Fibroblast of lung (primary cell): Measurements from ENCODE around the gene OTOP2. TPM values are rescaled to one million over a fixed set of nuclear protein-coding genes. Genes with fewer than 3 reads are reported as not detected.

Experiments used
- DNase-seq, 2 donors: peaks; one replicate each; pipeline versions ENCODE4 v3.0.0 to v3.0.0-alpha.2; 2010; ENCODE audit warnings: low read depth in 2 of 2
- H2AFZ ChIP-seq: 2 replicates; pipeline ENCODE4 v1.5.1; 2012; ENCODE audit warnings: low read length, control low read depth, inconsistent platforms
- H3K27ac ChIP-seq: 2 replicates; pipeline ENCODE4 v1.5.1; 2011; ENCODE audit warnings: low read length, control low read depth; ENCODE audit not compliant: insufficient read depth
- H3K27me3 ChIP-seq: 2 replicates; pipeline ENCODE4 v1.5.1; 2011; ENCODE audit warnings: mild to moderate bottlenecking, low read length; ENCODE audit not compliant: control insufficient read depth, insufficient read depth
- H3K36me3 ChIP-seq: 2 replicates; pipeline ENCODE4 v1.5.1; 2011; ENCODE audit warnings: low read length; ENCODE audit not compliant: control insufficient read depth, insufficient read depth
- H3K4me1 ChIP-seq: 2 replicates; pipeline ENCODE4 v1.5.1; 2011; ENCODE audit warnings: low read length; ENCODE audit not compliant: control insufficient read depth, insufficient read depth; ENCODE audit errors: extremely low read depth
- H3K4me2 ChIP-seq: 2 replicates; pipeline ENCODE4 v1.5.1; 2011; ENCODE audit warnings: low read length, control low read depth; ENCODE audit not compliant: insufficient read depth; ENCODE audit errors: extremely low read depth
- H3K4me3 ChIP-seq, 4 experiments: fragments of 200-600 bp in 1 of 4; sonication (generic) in 1 of 4; replicated peaks in 1 of 4; 2 replicates each; pipeline ENCODE4 v1.5.1; 2011 to 2016; ENCODE audit warnings: low read length in 4 of 4, low read depth in 3 of 4, mild to moderate bottlenecking in 3 of 4, control low read depth in 2 of 4, inconsistent platforms in 1 of 4, mixed read lengths in 1 of 4; ENCODE audit not compliant: insufficient read depth in 1 of 4; ENCODE audit errors: control extremely low read depth in 1 of 4
- H3K79me2 ChIP-seq: 2 replicates; pipeline ENCODE4 v1.5.1; 2012; ENCODE audit warnings: mild to moderate bottlenecking, low read length, inconsistent platforms; ENCODE audit not compliant: control insufficient read depth, insufficient read depth
- H3K9ac ChIP-seq: 2 replicates; pipeline ENCODE4 v1.5.1; 2011; ENCODE audit warnings: mild to moderate bottlenecking, low read length, control low read depth; ENCODE audit not compliant: insufficient read depth
- H3K9me3 ChIP-seq: 2 replicates; pipeline ENCODE4 v1.5.1; 2012; ENCODE audit warnings: low read depth, low read length; ENCODE audit not compliant: control insufficient read depth, insufficient read depth
- H4K20me1 ChIP-seq: 2 replicates; pipeline ENCODE4 v1.5.1; 2011; ENCODE audit warnings: low read length; ENCODE audit not compliant: control insufficient read depth, insufficient read depth; ENCODE audit errors: extremely low read depth
- CTCF ChIP-seq, 2 donors: IDR thresholded peaks in 1 of 2; conservative IDR thresholded peaks in 1 of 2; 1 replicate in 1 of 2; 2 replicates in 1 of 2; pipeline ENCODE4 v1.5.1; 2011 to 2012; ENCODE audit warnings: low read length in 2 of 2, control low read depth in 1 of 2, inconsistent platforms in 1 of 2, low read depth in 1 of 2, mild to moderate bottlenecking in 1 of 2
- EZH2 ChIP-seq: IDR thresholded peaks from 2 replicates; pipeline ENCODE4 v1.5.1; 2012; ENCODE audit warnings: low read length, control low read depth, mild to moderate bottlenecking; ENCODE audit errors: missing control alignments
- polyA plus RNA-seq, 2 donors: library from polyadenylated mRNA; depleted of rRNA in 1 of 2; stranded (reverse) in 1 of 2; unstranded in 1 of 2; fragments of >200 nt; gene quantifications; 2 replicates each; pipeline ENCODE4 v1.2.1, GENCODE V29; 2011 to 2012; ENCODE audit warnings: missing spikeins in 1 of 2
- total RNA-seq: library from RNA; depleted of rRNA; stranded (reverse); fragments of >200 nt; gene quantifications from 2 replicates; pipeline ENCODE4 v1.2.1, GENCODE V29; 2014

Gene OTOP2
- total and polyA plus RNA-seq, 2 donors (not counting 1 experiment from before 2014, with no cell fraction given) = not detected

GRCh38 chr17:74920642-74921025 is 3.4 kb upstream of the OTOP2 start:
- Histone ChIP-seq H3K27me3 (peaks cover 39% of the 10 kb centered on the region), H3K27ac (no peak overlapping the region), H2AFZ (no peak overlapping the region), H3K4me3 (no peak overlapping the region), H4K20me1 (no peaks in the 10 kb centered on the region), H3K9me3 (no peaks in the 10 kb centered on the region), H3K9ac (no peak overlapping the region), H3K36me3 (no peaks in the 10 kb centered on the region), H3K4me1 (no peaks in the 10 kb centered on the region), H3K4me2 (no peak overlapping the region), H3K79me2 (no peaks in the 10 kb centered on the region)
- TF ChIP-seq EZH2 = no peak
- no peak for TF ChIP-seq CTCF (conservative IDR thresholded peaks at IDR 0.05 in 1 of 2, IDR thresholded peaks at IDR 0.05 in 1 of 2; ENCODE audit: low read depth in 1 of 2, low read length in 2 of 2)
- DNase-seq = no peak

GRCh38 chr17:74921026-74921681 is 2.9 kb upstream of the OTOP2 start:
- no peak for DNase-seq
- TF ChIP-seq CTCF (conservative IDR thresholded peaks at IDR 0.05 in 1 of 2, IDR thresholded peaks at IDR 0.05 in 1 of 2; ENCODE audit: low read depth in 1 of 2, low read length in 2 of 2) = no peak
- TF ChIP-seq EZH2 = no peak
- no peak overlapping the region for H3K9ac ChIP-seq
- H2AFZ ChIP-seq = no peak overlapping the region
- no peaks in the 10 kb centered on the region for H3K9me3 ChIP-seq
- no peaks in the 10 kb centered on the region for H3K79me2 ChIP-seq
- H3K36me3 ChIP-seq = no peaks in the 10 kb centered on the region
- no peak overlapping the region for H3K4me3 ChIP-seq
- no peaks in the 10 kb centered on the region for H3K4me1 ChIP-seq
- no peaks in the 10 kb centered on the region for H4K20me1 ChIP-seq
- peaks cover 44% of the 10 kb centered on the region for H3K27me3 ChIP-seq
- no peak overlapping the region for H3K27ac ChIP-seq
- H3K4me2 ChIP-seq = no peak overlapping the region

- H3K4me1 ChIP-seq = no peaks in the 10 kb centered on the region
- no peak overlapping the region for H3K4me2 ChIP-seq
- no peak overlapping the region for H3K4me3 ChIP-seq
- no peak for DNase-seq
- no peaks in the 10 kb centered on the region for H4K20me1 ChIP-seq
- H3K79me2 ChIP-seq = no peaks in the 10 kb centered on the region
- no peak overlapping the region for H3K9ac ChIP-seq
- H2AFZ ChIP-seq = no peak overlapping the region
- H3K36me3 ChIP-seq = no peaks in the 10 kb centered on the region
- peaks cover 47% of the 10 kb centered on the region for H3K27me3 ChIP-seq
- H3K27ac ChIP-seq = no peak overlapping the region
- no peaks in the 10 kb centered on the region for H3K9me3 ChIP-seq
- TF ChIP-seq CTCF (conservative IDR thresholded peaks at IDR 0.05 in 1 of 2, IDR thresholded peaks at IDR 0.05 in 1 of 2; ENCODE audit: low read depth in 1 of 2, low read length in 2 of 2) (no peak), EZH2 (no peak)
These were observed 2.3 kb upstream of the OTOP2 start for GRCh38 chr17:74921769-74922168.
